Erythroblast (primary cell): ENCODE results near the gene LUC7L2.

Experiments
- GATA1 ChIP-seq: IDR thresholded peaks from 2 replicates; pipeline ENCODE4 v1.6.1; 2011; ENCODE audit warnings: low read depth, mild to moderate bottlenecking, control low read depth, low read length, moderate library complexity
- POLR2A ChIP-seq: IDR thresholded peaks from 2 replicates; pipeline ENCODE4 v1.6.1; 2011; ENCODE audit warnings: mild to moderate bottlenecking, low read length

GRCh38 chr7:139351027-139351426, 8.7 kb upstream of the LUC7L2 start:
- TF ChIP-seq POLR2A, result no peak
- TF ChIP-seq GATA1, result no peak
